ENCODE measurements around the gene RNH1. TPM values are rescaled to one million over a fixed set of nuclear protein-coding genes. Genes with fewer than 3 reads are reported as not detected.
A peak's percentile ranks its signal among the peaks of the same experiment; 100 is the strongest.

RNH1 gene
- total RNA-seq, 1 experiment from 2014 or later = 60.0 TPM

DNA sequence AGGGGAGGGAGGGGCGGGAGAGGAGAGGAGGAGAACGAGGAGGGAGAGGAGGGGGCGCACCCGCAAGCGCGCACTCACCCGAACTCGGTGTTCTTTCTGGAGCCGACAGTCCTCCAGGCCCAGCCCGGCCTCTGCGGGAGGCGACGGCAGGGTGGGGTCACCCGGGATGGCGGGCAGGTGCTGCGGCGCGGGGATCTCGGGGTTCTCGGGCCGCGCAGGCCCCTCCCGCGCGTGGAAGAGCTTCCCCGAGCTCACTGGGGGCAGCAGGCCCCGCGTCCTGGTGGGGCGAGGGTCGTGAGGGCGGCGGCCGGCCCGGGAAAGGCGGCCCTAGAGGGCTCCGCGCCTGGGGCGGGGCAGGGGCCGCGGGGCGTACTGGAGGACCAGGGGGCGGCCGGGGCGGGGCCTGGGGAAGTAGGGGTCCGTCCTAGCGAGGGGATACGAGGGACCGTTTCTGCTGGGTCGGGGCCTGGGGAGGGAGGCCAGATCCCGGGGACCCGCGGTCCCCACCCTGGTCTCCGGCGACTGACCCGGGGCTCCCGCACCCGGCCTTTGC lies 48.3 kb upstream of the RNH1 start:
- no peak for TF ChIP-seq CTCF (conservative IDR thresholded peaks at IDR 0.05)
- Histone ChIP-seq H2BK15ac (ENCODE audit: low read depth, low read length) (no peak overlapping the region), H3K27me3 (ENCODE audit: insufficient read depth, low read length) (peaks cover 5% of the 10 kb centered on the region; the same call in 1 of the 2 replicates), H2BK20ac (ENCODE audit: low read depth, low read length, poor library complexity, severe bottlenecking) (no peak overlapping the region), H3K27ac (ENCODE audit: insufficient read length, low read depth, low read length) (no peak overlapping the region), H3K9ac (ENCODE audit: extremely low read depth, insufficient read length, low read length) (no peak overlapping the region), H3K9me3 (ENCODE audit: control insufficient read depth, low read depth, low read length) (no peaks in the 10 kb centered on the region), H3K14ac (ENCODE audit: insufficient read depth, low read length) (no peak overlapping the region; the same call in 1 of the 2 replicates), H3K56ac (ENCODE audit: insufficient read length, low read depth, low read length) (no peak overlapping the region), H3K23ac (ENCODE audit: insufficient read length, low read depth, low read length) (no peak overlapping the region), H3K4me1 (ENCODE audit: insufficient read depth, low read length) (no peaks in the 10 kb centered on the region), H3K18ac (ENCODE audit: insufficient read length, low read depth, low read length) (no peak overlapping the region), H2AFZ (ENCODE audit: low read length) (no peak overlapping the region), H4K8ac (replicated peaks; ENCODE audit: insufficient read length, low read depth, low read length) (no peak overlapping the region), H2BK12ac (ENCODE audit: insufficient read length, low read depth, low read length) (no peak overlapping the region), H2BK5ac (ENCODE audit: insufficient read length, low read length) (no peak overlapping the region), H3K23me2 (ENCODE audit: insufficient read length, low read depth, low read length, poor library complexity, severe bottlenecking) (peaks cover 7% of the 10 kb centered on the region), H4K5ac (ENCODE audit: insufficient read length, low read depth, low read length) (no peak overlapping the region), H4K91ac (ENCODE audit: insufficient read length, low read depth, low read length) (no peak overlapping the region), H4K20me1 (ENCODE audit: control insufficient read depth, insufficient read depth, insufficient read length) (no peaks in the 10 kb centered on the region), H3K79me1 (ENCODE audit: insufficient read depth, low read depth, low read length, poor library complexity, severe bottlenecking) (no peaks in the 10 kb centered on the region), H2BK120ac (ENCODE audit: low read depth, low read length, poor library complexity, severe bottlenecking) (no peak overlapping the region), H3K79me2 (ENCODE audit: insufficient read depth, low read length) (no peaks in the 10 kb centered on the region), H3K4ac (ENCODE audit: low read depth, low read length) (no peak overlapping the region), H2AK5ac (ENCODE audit: insufficient read length, low read length) (no peak overlapping the region), H3K4me2 (ENCODE audit: insufficient read depth, insufficient read length, low read length) (peak overlapping the region; percentile 37), H3T11ph (ENCODE audit: low read length) (no peak overlapping the region)
- no peak for DNase-seq
- Mint-ChIP-seq H3K4me3 (peak overlapping the region; percentile 58 to 73), H3K9me3 (no peaks in the 10 kb centered on the region; a peak in 2 of 5 replicates), H3K27ac (no peak overlapping the region), H3K36me3 (ENCODE audit: insufficient read depth in 1 of 3, low read depth in 3 of 3) (peaks cover 0 to 2% (median 0%) of the 10 kb centered on the region in 3 experiments; a peak in 4 of 7 replicates), H3K27me3 (ENCODE audit: low read depth) (peaks cover 34% of the 10 kb centered on the region), H3K4me1 (peaks cover 7 to 17% of the 10 kb centered on the region in 2 experiments)
- WGBS (ENCODE audit: extremely low coverage, insufficient read length, low lambda C conversion rate) = no CpG with 5 or more reads among the region's 57 CpGs
